HG03457 (cell line): ENCODE results near the gene HNRNPDL.
"Not testable (repeated sequence)": the region's sequence is repeated elsewhere in the genome, so short reads cannot be mapped to it uniquely, and the experiment has no call there.

Experiments
- ATAC-seq: cut with Tn5 transposase; IDR thresholded peaks from one replicate; pipeline ENCODE4 v1.9.1; 2021; ENCODE audit warnings: moderate number of reproducible peaks; ENCODE audit not compliant: unreplicated experiment

HNRNPDL gene

GRCh38 chr4:82430193-82430963 lies at the start of gene HNRNPDL, which contains the start of gene ENOPH1:
HNRNPDL (minus strand) TSS chr4:82430462; CDS start chr4:82429690, 772 bp downstream.
ENOPH1 (plus strand) TSS chr4:82430590; CDS start chr4:82430830, 240 bp downstream.
- peak; percentile 62 for ATAC-seq

GRCh38 chr4:82479562-82479961 lies 49.3 kb upstream of the HNRNPDL start:
- ATAC-seq, result no peak

- not testable (repeated sequence) for ATAC-seq
Observed at GRCh38 chr4:82477469-82477868, 47.2 kb upstream of the HNRNPDL start.

GRCh38 chr4:82475931-82476330 lies 45.7 kb upstream of the HNRNPDL start:
- not testable (repeated sequence) for ATAC-seq

GRCh38 chr4:82473621-82474164 lies 43.4 kb upstream of the HNRNPDL start:
- no peak for ATAC-seq

- ATAC-seq, result not testable (repeated sequence)
Observed at GRCh38 chr4:82473080-82473479, 42.8 kb upstream of the HNRNPDL start.

- ATAC-seq, result no peak
Observed at GRCh38 chr4:82469791-82470345, 39.6 kb upstream of the HNRNPDL start.

GRCh38 chr4:82467471-82467870 lies 37.2 kb upstream of the HNRNPDL start:
- ATAC-seq, result no peak

GRCh38 chr4:82463221-82463620 lies 33.0 kb upstream of the HNRNPDL start:
- ATAC-seq, result no peak

GRCh38 chr4:82462415-82462831 lies 32.2 kb upstream of the HNRNPDL start:
- no peak for ATAC-seq

GRCh38 chr4:82461710-82462109 lies 31.4 kb upstream of the HNRNPDL start:
- no peak for ATAC-seq

- ATAC-seq, result no peak
Observed at GRCh38 chr4:82458729-82459128, 28.5 kb upstream of the HNRNPDL start.

- no peak for ATAC-seq
Observed at GRCh38 chr4:82457266-82457665, 27.0 kb upstream of the HNRNPDL start.

- no peak for ATAC-seq
Observed at GRCh38 chr4:82452026-82452425, 21.8 kb upstream of the HNRNPDL start.

GRCh38 chr4:82450966-82451755 lies 20.9 kb upstream of the HNRNPDL start:
- no peak for ATAC-seq

- no peak for ATAC-seq
Observed at GRCh38 chr4:82447886-82448285, 17.6 kb upstream of the HNRNPDL start.

GRCh38 chr4:82439088-82439487 lies 8.8 kb upstream of the HNRNPDL start:
- ATAC-seq, result no peak

- no peak for ATAC-seq
Observed at GRCh38 chr4:82437285-82438005, 7.2 kb upstream of the HNRNPDL start.

GRCh38 chr4:82436780-82437179 lies 6.5 kb upstream of the HNRNPDL start:
- ATAC-seq, result no peak

- no peak for ATAC-seq
Observed at GRCh38 chr4:82436130-82436529, 5.9 kb upstream of the HNRNPDL start.

GRCh38 chr4:82434949-82435348 lies 4.7 kb upstream of the HNRNPDL start:
- no peak for ATAC-seq
